Measurements from ENCODE around the gene GLI2.

Gene GLI2

DNA sequence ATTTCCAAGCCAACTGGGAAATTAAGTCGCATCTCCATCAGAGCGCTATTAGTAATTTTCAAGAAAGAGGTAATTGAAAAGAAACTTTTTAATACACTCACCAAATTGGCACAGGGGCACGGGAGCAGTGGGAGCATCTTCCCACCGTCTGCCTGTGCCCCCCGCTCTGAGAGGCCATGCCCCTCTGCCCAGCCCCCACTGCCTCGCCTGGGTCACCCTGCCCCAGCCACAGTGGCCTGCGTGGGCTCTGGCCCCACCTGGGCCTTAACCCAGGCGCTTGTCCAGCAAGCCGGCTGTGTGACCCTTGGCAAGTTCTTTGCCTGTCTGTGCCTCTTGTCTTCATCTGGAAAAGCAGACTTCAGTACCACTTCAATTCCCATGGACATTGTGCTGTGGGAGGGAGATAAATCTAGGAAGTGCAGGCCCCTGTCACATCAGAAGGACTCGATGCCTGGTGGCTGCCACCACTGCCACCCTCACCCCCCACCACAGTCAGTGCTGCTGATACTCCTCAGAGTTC, 31.9 kb downstream of the GLI2 start:
- TF ChIP-seq CTCF (conservative IDR thresholded peaks at IDR 0.05), result no peak
- no peak for TF ChIP-seq ZFX (IDR thresholded peaks at IDR 0.05)
- no peak overlapping the region for H3K27ac ChIP-seq

- no peak overlapping the region for H3K27ac ChIP-seq
- no peak for TF ChIP-seq CTCF (conservative IDR thresholded peaks at IDR 0.05)
- TF ChIP-seq ZFX (IDR thresholded peaks at IDR 0.05), result no peak
Measured at GRCh38 chr2:120768112-120769048, 32.7 kb downstream of the GLI2 start.

DNA sequence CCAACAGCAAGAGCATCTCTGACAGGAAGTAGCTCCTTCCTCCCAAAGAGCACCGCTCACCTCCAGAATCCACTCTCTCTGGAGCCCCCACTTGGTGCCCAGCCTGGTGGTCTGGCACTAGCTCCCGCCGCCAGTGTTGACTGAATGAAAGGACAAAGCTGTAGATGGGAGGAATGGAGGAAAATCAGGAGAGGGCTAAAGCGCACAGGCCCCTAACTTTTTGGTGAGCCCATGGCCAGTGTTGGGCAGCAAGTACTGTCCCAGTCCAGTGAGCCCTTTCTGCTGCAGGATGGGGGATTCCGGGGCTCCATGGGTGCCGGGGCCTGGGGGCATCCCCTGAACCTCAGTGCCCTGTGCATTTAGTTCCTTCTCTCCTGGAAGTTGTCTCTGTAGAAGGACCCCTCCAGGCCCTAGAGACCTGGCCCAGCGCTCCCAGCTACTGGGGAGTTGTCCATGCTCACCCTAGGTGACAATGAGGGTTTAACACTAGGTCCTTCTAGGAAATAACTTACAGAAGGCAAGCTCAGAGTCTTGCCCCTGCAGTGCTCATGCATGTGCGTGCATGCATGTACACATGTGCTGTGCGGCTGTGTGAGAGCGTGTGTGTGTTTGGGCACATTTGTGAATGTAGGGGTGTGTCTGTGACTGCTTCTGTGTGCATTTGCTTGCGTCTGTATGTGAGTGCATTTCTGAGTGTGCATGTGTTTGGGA, 33.6 kb downstream of the GLI2 start:
- H3K27ac ChIP-seq, result no peak overlapping the region

GRCh38 chr2:120769787-120770120, 34.1 kb downstream of the GLI2 start:
- no peak for TF ChIP-seq ZFX (IDR thresholded peaks at IDR 0.05)
- TF ChIP-seq CTCF (conservative IDR thresholded peaks at IDR 0.05), result no peak

More for the DNA sequence above, 33.6 kb downstream of the GLI2 start:
- TF ChIP-seq CTCF (conservative IDR thresholded peaks at IDR 0.05), result no peak
- TF ChIP-seq ZFX (IDR thresholded peaks at IDR 0.05), result no peak

DNA sequence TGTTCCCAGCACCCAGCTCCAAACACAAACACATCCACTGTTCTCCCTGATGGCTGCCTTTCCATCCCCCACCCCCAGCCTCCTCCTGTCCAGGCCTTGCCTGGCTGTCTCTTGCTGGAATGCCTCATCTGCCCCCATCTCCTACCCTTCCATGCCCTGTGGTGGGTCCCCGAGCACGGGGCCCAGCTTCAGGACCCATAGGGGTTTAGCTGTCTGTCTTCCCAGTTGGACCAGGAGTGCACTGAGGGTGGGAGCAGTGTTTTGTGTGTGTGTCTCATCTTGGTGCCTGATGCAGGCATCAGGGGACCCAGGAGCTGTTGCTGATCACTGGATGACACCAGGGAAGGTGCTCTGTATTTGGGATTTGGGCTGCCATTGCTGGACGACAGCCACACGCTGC, 34.5 kb downstream of the GLI2 start:
- no peak for TF ChIP-seq CTCF (conservative IDR thresholded peaks at IDR 0.05)
- no peak for TF ChIP-seq ZFX (IDR thresholded peaks at IDR 0.05)
- no peak overlapping the region for H3K27ac ChIP-seq

More at GRCh38 chr2:120769787-120770120, 34.1 kb downstream of the GLI2 start:
- H3K27ac ChIP-seq, result no peak overlapping the region

- no peak overlapping the region for H3K27ac ChIP-seq
- TF ChIP-seq CTCF (conservative IDR thresholded peaks at IDR 0.05) (no peak), ZFX (IDR thresholded peaks at IDR 0.05) (no peak)
Measured at GRCh38 chr2:120770641-120771040, 35.0 kb downstream of the GLI2 start.
